Measurements from ENCODE around the gene CAV3.
"Not testable (repeated sequence)": the region's sequence is repeated elsewhere in the genome, so short reads cannot be mapped to it uniquely, and the experiment has no call there.

CAV3 gene
- total RNA-seq: 0 reads per million in 9 experiments

- no peak for DNase-seq
- H3K4me1 Mint-ChIP-seq (ENCODE audit: low read depth in 2 of 2): no peaks in the 10 kb centered on the region
- no peak within 1 kb of the TSS for H3K4me3 Mint-ChIP-seq
- no peak for ATAC-seq (replicated peaks)
- no peaks in the 10 kb centered on the region for H3K36me3 Mint-ChIP-seq (ENCODE audit: insufficient read depth)
- peaks cover 10 to 70% of the 10 kb centered on the region in 2 donors for H3K27me3 Mint-ChIP-seq
- H3K9me3 Mint-ChIP-seq: no peaks in the 10 kb centered on the region
- no peak within 1 kb of the TSS for H3K27ac Mint-ChIP-seq
These were observed at the start of gene CAV3 for GRCh38 chr3:8733332-8734094. CAV3 (plus strand) TSS chr3:8733802; CDS start chr3:8733877, 75 bp downstream.

GRCh38 chr3:8684992-8685391 is 48.6 kb upstream of the CAV3 start:
- not testable (repeated sequence) for H3K9me3 Mint-ChIP-seq; H3K27ac Mint-ChIP-seq; H3K4me3 Mint-ChIP-seq; H3K4me1 Mint-ChIP-seq (ENCODE audit: low read depth in 2 of 2); H3K36me3 Mint-ChIP-seq (ENCODE audit: insufficient read depth); ATAC-seq (replicated peaks); DNase-seq
- H3K27me3 Mint-ChIP-seq: peaks cover 8 to 13% of the 10 kb centered on the region in 2 donors

DNA sequence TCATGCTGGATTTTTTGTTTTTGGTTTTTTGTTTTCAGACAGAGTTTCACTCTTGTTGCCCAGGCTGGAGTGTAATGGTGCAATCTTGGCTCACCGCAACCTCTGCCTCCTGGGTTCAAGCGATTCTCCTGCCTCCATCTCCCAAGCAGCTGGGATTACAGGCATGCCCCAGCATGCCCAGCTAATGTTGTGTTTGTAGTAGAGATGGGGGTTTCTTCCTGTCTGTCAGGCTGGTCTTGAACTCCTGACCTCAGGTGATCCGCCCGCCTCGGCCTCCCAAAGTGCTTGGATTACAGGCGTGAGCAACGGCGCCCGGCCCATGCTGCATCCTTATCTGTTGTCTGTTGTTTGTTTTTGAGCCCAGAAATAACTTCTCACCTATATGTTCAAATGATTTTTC is 42.3 kb upstream of the CAV3 start:
- H3K36me3 Mint-ChIP-seq (ENCODE audit: insufficient read depth); H3K9me3 Mint-ChIP-seq; H3K27ac Mint-ChIP-seq; DNase-seq; H3K4me1 Mint-ChIP-seq (ENCODE audit: low read depth in 2 of 2); H3K4me3 Mint-ChIP-seq; ATAC-seq (replicated peaks); H3K27me3 Mint-ChIP-seq: not testable (repeated sequence)

GRCh38 chr3:8702560-8702959 is 31.0 kb upstream of the CAV3 start:
- H3K36me3 Mint-ChIP-seq (ENCODE audit: insufficient read depth): no peaks in the 10 kb centered on the region
- H3K9me3 Mint-ChIP-seq: no peaks in the 10 kb centered on the region
- H3K27me3 Mint-ChIP-seq: no peaks in the 10 kb centered on the region
- H3K4me3 Mint-ChIP-seq: no peak overlapping the region
- no peaks in the 10 kb centered on the region for H3K4me1 Mint-ChIP-seq (ENCODE audit: low read depth in 2 of 2)
- no peak for ATAC-seq (replicated peaks)
- DNase-seq: no peak
- no peak overlapping the region for H3K27ac Mint-ChIP-seq

GRCh38 chr3:8705575-8705974 is 28.0 kb upstream of the CAV3 start:
- Mint-ChIP-seq H3K9me3 (no peaks in the 10 kb centered on the region), H3K4me3 (no peak overlapping the region)

DNA sequence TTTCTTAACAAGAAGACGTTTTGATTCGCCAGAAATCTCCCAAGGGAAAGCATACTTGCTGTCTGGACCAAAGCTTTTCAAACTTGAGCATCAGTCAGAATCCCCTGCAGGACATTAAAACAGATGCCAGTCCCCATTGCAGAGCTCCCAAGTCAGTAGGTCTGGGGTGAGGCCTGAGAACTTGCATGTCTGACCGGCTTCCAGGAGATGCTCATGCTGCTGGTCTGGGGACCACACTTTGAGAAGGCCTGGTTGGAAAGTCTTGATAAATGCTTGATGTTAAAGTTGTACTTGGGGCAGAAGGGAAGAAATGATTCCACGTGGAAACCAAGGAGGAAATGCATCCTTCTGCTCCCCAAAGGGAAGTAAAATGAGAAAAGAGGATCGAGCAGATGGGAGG is 24.3 kb upstream of the CAV3 start:
- DNase-seq: no peak
- Mint-ChIP-seq H3K36me3 (ENCODE audit: insufficient read depth) (no peaks in the 10 kb centered on the region), H3K4me3 (no peak overlapping the region), H3K4me1 (ENCODE audit: low read depth in 2 of 2) (no peaks in the 10 kb centered on the region), H3K9me3 (no peaks in the 10 kb centered on the region), H3K27me3 (no peaks in the 10 kb centered on the region), H3K27ac (no peak overlapping the region)
- no peak for ATAC-seq (replicated peaks)

More at GRCh38 chr3:8705575-8705974, 28.0 kb upstream of the CAV3 start:
- DNase-seq (no peak), ATAC-seq (replicated peaks) (no peak)
- H3K36me3 Mint-ChIP-seq (ENCODE audit: insufficient read depth): no peaks in the 10 kb centered on the region
- no peaks in the 10 kb centered on the region for H3K4me1 Mint-ChIP-seq (ENCODE audit: low read depth in 2 of 2)
- H3K27ac Mint-ChIP-seq: no peak overlapping the region
- no peaks in the 10 kb centered on the region for H3K27me3 Mint-ChIP-seq

GRCh38 chr3:8709801-8710507 is 23.6 kb upstream of the CAV3 start:
- no peak overlapping the region for H3K27ac Mint-ChIP-seq

DNA sequence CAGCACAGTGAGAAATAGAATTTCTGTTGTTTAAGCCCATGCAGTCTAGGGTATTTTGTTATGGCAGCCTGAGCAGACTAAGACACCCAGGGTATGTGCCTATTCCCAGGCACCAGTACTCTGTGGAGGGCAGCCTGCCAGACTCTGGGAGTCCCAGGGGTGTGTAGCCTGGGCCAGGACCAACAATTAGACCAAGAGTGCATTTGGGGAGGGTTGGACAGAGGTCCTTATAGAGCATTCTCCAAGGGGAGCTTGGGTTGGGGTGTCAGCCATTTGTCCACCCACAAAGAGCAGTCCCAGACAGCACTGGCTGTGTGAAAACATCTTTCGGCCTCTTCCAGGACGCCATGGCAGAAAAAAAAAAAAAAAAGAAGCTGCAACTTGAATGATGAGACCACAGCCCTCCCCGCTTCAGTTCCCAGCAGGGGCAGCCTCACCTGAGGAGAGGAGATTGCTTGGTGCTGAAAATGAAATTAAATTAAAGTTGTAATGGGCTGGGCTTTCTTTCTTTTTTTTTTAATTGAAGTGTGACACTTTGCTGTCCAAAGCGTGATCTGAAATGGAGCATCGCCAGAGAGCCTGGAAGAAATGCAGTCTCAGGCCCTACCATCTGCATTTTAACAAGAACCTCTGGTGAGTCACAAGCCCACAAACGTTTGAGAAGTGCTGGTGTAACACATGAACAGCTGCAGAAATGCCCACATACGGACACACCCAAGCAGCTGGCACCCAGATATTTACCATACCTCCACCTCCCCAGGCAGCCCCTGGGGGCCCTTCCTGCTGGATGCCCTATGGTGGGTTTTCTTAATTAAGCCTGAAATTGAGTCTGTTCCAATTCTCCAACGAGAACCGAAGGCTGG is 21.3 kb upstream of the CAV3 start:
- Mint-ChIP-seq H3K4me1 (ENCODE audit: low read depth in 2 of 2) (no peaks in the 10 kb centered on the region), H3K36me3 (ENCODE audit: insufficient read depth) (no peaks in the 10 kb centered on the region), H3K4me3 (no peak overlapping the region), H3K27ac (no peak overlapping the region), H3K9me3 (peaks cover 0 to 2% of the 10 kb centered on the region in 2 donors), H3K27me3 (peaks cover 5 to 18% of the 10 kb centered on the region in 2 donors)
- DNase-seq (no peak), ATAC-seq (replicated peaks) (no peak)

More at GRCh38 chr3:8709801-8710507, 23.6 kb upstream of the CAV3 start:
- no peak for DNase-seq
- H3K4me3 Mint-ChIP-seq: no peak overlapping the region
- H3K36me3 Mint-ChIP-seq (ENCODE audit: insufficient read depth): no peaks in the 10 kb centered on the region
- H3K27me3 Mint-ChIP-seq: peaks cover 2 to 7% of the 10 kb centered on the region in 2 donors
- H3K9me3 Mint-ChIP-seq: no peaks in the 10 kb centered on the region
- no peak for ATAC-seq (replicated peaks)
- H3K4me1 Mint-ChIP-seq (ENCODE audit: low read depth in 2 of 2): no peaks in the 10 kb centered on the region

- DNase-seq: no peak
- ATAC-seq (replicated peaks): no peak
- Mint-ChIP-seq H3K27ac (no peak overlapping the region), H3K4me3 (no peak overlapping the region), H3K9me3 (peaks cover 0 to 2% of the 10 kb centered on the region in 2 donors), H3K36me3 (ENCODE audit: insufficient read depth) (no peaks in the 10 kb centered on the region), H3K4me1 (ENCODE audit: low read depth in 2 of 2) (no peaks in the 10 kb centered on the region), H3K27me3 (peaks cover 5 to 18% of the 10 kb centered on the region in 2 donors)
These were observed 20.7 kb upstream of the CAV3 start for GRCh38 chr3:8712908-8713255.

GRCh38 chr3:8713901-8714759 is 19.5 kb upstream of the CAV3 start:
- DNase-seq: no peak
- peaks cover 0 to 2% of the 10 kb centered on the region in 2 donors for H3K9me3 Mint-ChIP-seq

DNA sequence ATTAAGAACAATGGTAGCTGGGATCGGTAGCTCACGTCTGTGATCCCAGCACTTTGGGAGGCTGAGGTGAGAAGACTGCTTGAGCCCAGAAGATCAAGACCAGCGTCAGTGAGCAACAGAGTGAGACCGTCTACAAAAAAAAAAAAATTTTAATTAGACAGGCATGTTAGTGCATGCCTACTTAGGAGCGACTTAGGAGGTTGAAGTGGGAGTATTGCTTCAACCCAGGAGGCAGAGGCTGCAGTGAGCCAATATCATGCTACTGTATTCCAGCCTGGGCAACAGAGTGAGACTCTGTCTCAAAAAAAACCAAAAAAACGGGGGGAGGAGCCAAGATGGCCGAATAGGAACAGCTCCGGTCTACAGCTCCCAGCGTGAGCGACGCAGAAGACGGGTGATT is 17.8 kb upstream of the CAV3 start:
- H3K4me3 Mint-ChIP-seq; H3K9me3 Mint-ChIP-seq; H3K36me3 Mint-ChIP-seq (ENCODE audit: insufficient read depth); H3K4me1 Mint-ChIP-seq (ENCODE audit: low read depth in 2 of 2); H3K27ac Mint-ChIP-seq; ATAC-seq (replicated peaks); DNase-seq: not testable (repeated sequence)
- H3K27me3 Mint-ChIP-seq: peaks cover 5 to 18% of the 10 kb centered on the region in 2 donors

More at GRCh38 chr3:8713901-8714759, 19.5 kb upstream of the CAV3 start:
- Mint-ChIP-seq H3K27ac (no peak overlapping the region), H3K4me3 (no peak overlapping the region), H3K4me1 (ENCODE audit: low read depth in 2 of 2) (no peaks in the 10 kb centered on the region), H3K27me3 (peaks cover 5 to 18% of the 10 kb centered on the region in 2 donors), H3K36me3 (ENCODE audit: insufficient read depth) (no peaks in the 10 kb centered on the region)
- no peak for ATAC-seq (replicated peaks)

DNA sequence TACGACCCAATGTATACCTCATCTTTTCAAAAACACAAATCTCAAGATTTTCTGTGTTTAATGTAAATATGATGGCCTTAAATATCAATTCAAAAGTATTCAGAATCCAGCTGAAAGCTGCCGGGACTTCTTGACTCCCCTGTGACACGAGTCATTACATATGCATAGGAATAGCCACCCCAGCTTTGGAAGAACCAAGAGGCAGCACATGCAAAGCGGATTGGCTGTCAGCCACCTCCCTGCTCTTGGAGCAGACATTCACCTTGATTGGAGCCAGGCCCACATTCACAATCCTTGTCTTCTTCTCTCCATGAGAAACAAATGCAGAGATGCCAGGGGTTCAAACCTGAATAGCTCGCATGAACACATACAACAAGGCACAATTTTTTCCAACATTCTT is 10.8 kb upstream of the CAV3 start:
- no peak overlapping the region for H3K4me3 Mint-ChIP-seq
- H3K27ac Mint-ChIP-seq: no peak overlapping the region
- no peaks in the 10 kb centered on the region for H3K36me3 Mint-ChIP-seq (ENCODE audit: insufficient read depth)
- H3K27me3 Mint-ChIP-seq: peaks cover 0 to 13% of the 10 kb centered on the region in 2 donors
- DNase-seq (no peak), ATAC-seq (replicated peaks) (no peak)
- peaks cover 0 to 12% of the 10 kb centered on the region in 2 donors for H3K9me3 Mint-ChIP-seq
- no peaks in the 10 kb centered on the region for H3K4me1 Mint-ChIP-seq (ENCODE audit: low read depth in 2 of 2)

- H3K4me3 Mint-ChIP-seq: no peak overlapping the region
- peaks cover 0 to 12% of the 10 kb centered on the region in 2 donors for H3K9me3 Mint-ChIP-seq
- DNase-seq: no peak
- no peak for ATAC-seq (replicated peaks)
- H3K27ac Mint-ChIP-seq: no peak overlapping the region
- H3K36me3 Mint-ChIP-seq (ENCODE audit: insufficient read depth): no peaks in the 10 kb centered on the region
- H3K27me3 Mint-ChIP-seq: peaks cover 0 to 14% of the 10 kb centered on the region in 2 donors
- no peaks in the 10 kb centered on the region for H3K4me1 Mint-ChIP-seq (ENCODE audit: low read depth in 2 of 2)
These were observed 10.0 kb upstream of the CAV3 start for GRCh38 chr3:8723612-8724011.
